Measurements from ENCODE around the gene VWC2L. TPM values are rescaled to one million over a fixed set of nuclear protein-coding genes. Genes with fewer than 3 reads are reported as not detected.

VWC2L gene
- total RNA-seq, 1 experiment from 2014 or later: not detected

DNA sequence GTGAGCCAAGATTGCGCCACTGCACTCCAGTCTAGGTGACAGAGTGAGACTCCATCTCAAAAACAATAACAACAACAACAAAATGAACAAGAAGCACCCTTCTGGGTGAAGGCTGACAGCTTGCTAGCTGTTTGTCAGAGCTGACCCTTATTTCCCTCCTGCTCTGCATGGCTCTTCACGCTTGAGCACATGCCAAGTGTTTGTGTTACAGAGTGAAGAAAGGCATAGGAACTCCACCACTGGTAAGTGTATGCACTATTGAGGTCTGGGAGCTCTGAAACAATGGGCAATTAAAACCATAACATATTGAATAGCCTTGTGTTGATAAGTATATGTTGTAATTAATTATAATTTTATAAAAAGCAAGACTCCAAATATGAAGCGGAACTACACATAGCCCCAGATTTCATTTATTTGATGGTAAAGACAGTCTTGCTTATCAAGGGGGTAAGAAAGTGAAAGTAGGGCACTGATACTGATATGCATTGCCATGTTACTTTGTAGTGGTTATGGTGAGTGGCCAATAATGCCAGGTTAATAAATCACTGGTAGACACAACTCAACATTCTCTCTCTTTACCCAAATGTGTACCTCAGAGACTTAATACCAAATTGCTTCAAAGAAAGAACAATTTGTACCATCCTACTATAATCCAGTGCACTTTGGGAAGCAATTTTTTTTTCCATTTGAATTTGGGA is 163.4 kb downstream of the VWC2L start:
- no peaks in the 10 kb centered on the region for H3K4me1 Mint-ChIP-seq (ENCODE audit: insufficient read depth, unreplicated experiment)
- ChIA-PET CTCF (interaction anchor here (0.6 kb wide), 1 partner anchor 668 kb away, joined by 3 read pairs; no protein-coding TSS in a partner anchor), POLR2A (no interaction called here)
- no peaks in the 10 kb centered on the region for H3K36me3 Mint-ChIP-seq (ENCODE audit: insufficient read depth, unreplicated experiment)
- no peak overlapping the region for H3K27ac Mint-ChIP-seq (ENCODE audit: low read depth, unreplicated experiment)
- no peak overlapping the region for H3K4me3 Mint-ChIP-seq (ENCODE audit: unreplicated experiment)
- DNase-seq (ENCODE audit: unreplicated experiment): no peak
- TF ChIP-seq, protein P1, sequence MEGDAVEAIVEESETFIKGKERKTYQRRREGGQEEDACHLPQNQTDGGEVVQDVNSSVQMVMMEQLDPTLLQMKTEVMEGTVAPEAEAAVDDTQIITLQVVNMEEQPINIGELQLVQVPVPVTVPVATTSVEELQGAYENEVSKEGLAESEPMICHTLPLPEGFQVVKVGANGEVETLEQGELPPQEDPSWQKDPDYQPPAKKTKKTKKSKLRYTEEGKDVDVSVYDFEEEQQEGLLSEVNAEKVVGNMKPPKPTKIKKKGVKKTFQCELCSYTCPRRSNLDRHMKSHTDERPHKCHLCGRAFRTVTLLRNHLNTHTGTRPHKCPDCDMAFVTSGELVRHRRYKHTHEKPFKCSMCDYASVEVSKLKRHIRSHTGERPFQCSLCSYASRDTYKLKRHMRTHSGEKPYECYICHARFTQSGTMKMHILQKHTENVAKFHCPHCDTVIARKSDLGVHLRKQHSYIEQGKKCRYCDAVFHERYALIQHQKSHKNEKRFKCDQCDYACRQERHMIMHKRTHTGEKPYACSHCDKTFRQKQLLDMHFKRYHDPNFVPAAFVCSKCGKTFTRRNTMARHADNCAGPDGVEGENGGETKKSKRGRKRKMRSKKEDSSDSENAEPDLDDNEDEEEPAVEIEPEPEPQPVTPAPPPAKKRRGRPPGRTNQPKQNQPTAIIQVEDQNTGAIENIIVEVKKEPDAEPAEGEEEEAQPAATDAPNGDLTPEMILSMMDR (IDR thresholded peaks at IDR 0.05; ENCODE audit: unreplicated experiment): no peak
- intact Hi-C loops (cut with micrococcal nuclease): no loop called here
- H3K27me3 Mint-ChIP-seq (ENCODE audit: insufficient read depth, unreplicated experiment): no peaks in the 10 kb centered on the region
- no TSS peak for BruUV-seq (replicated peaks)
- H3K9me3 Mint-ChIP-seq (ENCODE audit: unreplicated experiment): no peaks in the 10 kb centered on the region

DNA sequence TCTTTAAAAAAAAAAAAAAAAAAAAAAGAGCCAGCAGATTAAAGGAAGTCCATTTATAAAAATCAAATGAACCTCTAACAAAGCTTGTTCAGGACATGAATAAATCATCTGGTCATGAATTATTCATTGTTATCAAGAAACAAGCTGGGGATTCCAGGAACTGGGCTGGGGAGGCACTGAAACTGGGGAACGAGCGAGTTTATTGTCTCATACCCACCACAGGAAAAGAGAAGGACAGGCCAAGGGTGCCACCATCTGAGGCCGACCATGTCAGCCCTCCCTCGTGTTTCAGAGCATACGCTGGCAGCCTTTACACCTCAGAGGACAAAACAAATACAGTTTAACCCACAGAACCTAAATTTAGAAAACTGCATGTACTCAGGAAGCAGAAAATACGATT is 164.2 kb downstream of the VWC2L start:
- no peaks in the 10 kb centered on the region for H3K27me3 Mint-ChIP-seq (ENCODE audit: insufficient read depth, unreplicated experiment)

DNA sequence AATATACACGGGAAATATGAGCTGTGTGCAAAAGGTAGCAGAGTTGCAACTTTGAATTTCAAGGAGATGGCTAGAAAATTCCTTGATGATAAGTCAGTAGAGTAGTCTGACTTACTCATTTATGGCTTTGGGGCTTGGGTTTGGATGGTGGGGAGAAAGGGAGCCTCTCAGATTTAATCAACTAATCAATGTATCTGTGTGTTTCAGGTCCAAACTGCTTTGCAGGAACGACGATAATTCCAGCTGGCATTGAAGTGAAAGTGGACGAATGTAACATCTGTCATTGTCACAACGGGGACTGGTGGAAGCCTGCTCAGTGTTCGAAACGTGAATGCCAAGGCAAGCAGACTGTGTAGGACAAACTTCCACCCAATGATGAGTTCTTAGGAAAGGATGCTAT is 164.6 kb downstream of the VWC2L start:
- Mint-ChIP-seq H3K36me3 (ENCODE audit: insufficient read depth, unreplicated experiment) (no peaks in the 10 kb centered on the region), H3K4me3 (ENCODE audit: unreplicated experiment) (no peak overlapping the region), H3K27ac (ENCODE audit: low read depth, unreplicated experiment) (no peak overlapping the region), H3K4me1 (ENCODE audit: insufficient read depth, unreplicated experiment) (no peaks in the 10 kb centered on the region), H3K9me3 (ENCODE audit: unreplicated experiment) (no peaks in the 10 kb centered on the region), H3K27me3 (ENCODE audit: insufficient read depth, unreplicated experiment) (no peaks in the 10 kb centered on the region)
- no peak for DNase-seq (ENCODE audit: unreplicated experiment)
- BruUV-seq (replicated peaks): no TSS peak
- ChIA-PET POLR2A (interaction anchor here (0.7 to 0.8 kb wide), 2 partner anchors 108 to 342 kb away, joined by 3 read pairs; no protein-coding TSS in a partner anchor), CTCF (interaction anchor here (0.6 to 1.6 kb wide), 3 partner anchors 13 to 257 kb away, joined by 3 to 4 read pairs (median 3); no protein-coding TSS in a partner anchor)
- intact Hi-C loops (cut with micrococcal nuclease): no loop called here
- TF ChIP-seq, protein P1 (IDR thresholded peaks at IDR 0.05; ENCODE audit: unreplicated experiment): no peak

More for the DNA sequence above, 164.2 kb downstream of the VWC2L start:
- BruUV-seq (replicated peaks): no TSS peak
- Mint-ChIP-seq H3K4me3 (ENCODE audit: unreplicated experiment) (no peak overlapping the region), H3K9me3 (ENCODE audit: unreplicated experiment) (no peaks in the 10 kb centered on the region), H3K27ac (ENCODE audit: low read depth, unreplicated experiment) (no peak overlapping the region), H3K36me3 (ENCODE audit: insufficient read depth, unreplicated experiment) (no peaks in the 10 kb centered on the region), H3K4me1 (ENCODE audit: insufficient read depth, unreplicated experiment) (no peaks in the 10 kb centered on the region)
- ChIA-PET POLR2A (interaction anchor here (0.7 to 0.8 kb wide), 2 partner anchors 109 to 343 kb away, joined by 3 read pairs; no protein-coding TSS in a partner anchor), CTCF (interaction anchor here (0.7 to 1.6 kb wide), 2 partner anchors 14 to 257 kb away, joined by 3 to 4 read pairs; no protein-coding TSS in a partner anchor)
- DNase-seq (ENCODE audit: unreplicated experiment): no peak
- TF ChIP-seq, protein P1 (IDR thresholded peaks at IDR 0.05; ENCODE audit: unreplicated experiment): no peak
- intact Hi-C loops (cut with micrococcal nuclease): no loop called here

DNA sequence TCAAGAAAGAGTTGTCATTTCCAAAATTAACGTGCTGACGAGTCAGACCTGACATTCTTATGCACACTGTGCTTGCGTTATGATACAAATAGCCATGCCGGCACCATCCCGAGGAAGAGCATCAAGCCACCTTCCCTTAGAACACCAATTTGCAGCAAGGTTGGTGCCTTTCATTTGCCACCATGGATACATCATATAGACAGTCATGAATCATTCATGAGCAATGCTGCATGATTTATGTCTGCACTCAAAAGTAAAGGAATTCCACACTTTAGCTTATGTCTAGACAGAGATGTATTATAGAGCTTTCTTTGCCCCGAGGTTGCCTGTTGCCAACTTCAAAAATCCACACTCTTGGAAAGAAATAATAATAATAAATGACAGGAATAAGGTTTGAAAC is 166.9 kb downstream of the VWC2L start:
- H3K36me3 Mint-ChIP-seq (ENCODE audit: insufficient read depth, unreplicated experiment): no peaks in the 10 kb centered on the region
- TF ChIP-seq, protein P1 (IDR thresholded peaks at IDR 0.05; ENCODE audit: unreplicated experiment): no peak
- no peak overlapping the region for H3K27ac Mint-ChIP-seq (ENCODE audit: low read depth, unreplicated experiment)
- intact Hi-C loops (cut with micrococcal nuclease): no loop called here
- no peaks in the 10 kb centered on the region for H3K27me3 Mint-ChIP-seq (ENCODE audit: insufficient read depth, unreplicated experiment)
- CTCF ChIA-PET: interaction anchor here (1.1 kb wide), 1 partner anchor 11 kb away, joined by 4 read pairs; no protein-coding TSS in a partner anchor
- H3K4me3 Mint-ChIP-seq (ENCODE audit: unreplicated experiment): no peak overlapping the region
- H3K4me1 Mint-ChIP-seq (ENCODE audit: insufficient read depth, unreplicated experiment): no peaks in the 10 kb centered on the region
- POLR2A ChIA-PET: interaction anchor here (0.5 kb wide), 1 partner anchor 103 kb away, joined by 3 read pairs; no protein-coding TSS in a partner anchor
- no peak for DNase-seq (ENCODE audit: unreplicated experiment)
- BruUV-seq (replicated peaks): no TSS peak
- H3K9me3 Mint-ChIP-seq (ENCODE audit: unreplicated experiment): no peaks in the 10 kb centered on the region
